Anterior cingulate cortex (tissue), 58 donors: ENCODE data around the gene DEGS2.
"Not testable (repeated sequence)": the region's sequence is repeated elsewhere in the genome, so short reads cannot be mapped to it uniquely, and the experiment has no call there.

Experiments used
- DNase-seq, 58 donors: peaks; one replicate each; lab custom pipeline; 2025; lab: John Stamatoyannopoulos, UW

DEGS2 gene

GRCh38 chr14:100181876-100182551, 22.6 kb upstream of the DEGS2 start:
- DNase-seq: not testable (repeated sequence)

- DNase-seq: not testable (repeated sequence)
Measured at GRCh38 chr14:100180671-100181070, 21.2 kb upstream of the DEGS2 start.

- DNase-seq: no peak
Measured at GRCh38 chr14:100178691-100179090, 19.2 kb upstream of the DEGS2 start.

- DNase-seq: no peak
Measured at GRCh38 chr14:100176811-100177327, 17.4 kb upstream of the DEGS2 start.

GRCh38 chr14:100173353-100173752, 13.9 kb upstream of the DEGS2 start:
- no peak for DNase-seq

GRCh38 chr14:100172811-100173210, 13.4 kb upstream of the DEGS2 start:
- DNase-seq: no peak

GRCh38 chr14:100170880-100171279, 11.4 kb upstream of the DEGS2 start:
- DNase-seq: no peak

- DNase-seq: no peak
Measured at GRCh38 chr14:100168506-100168905, 9.1 kb upstream of the DEGS2 start.

- DNase-seq: no peak
Measured at GRCh38 chr14:100165831-100166440, 6.5 kb upstream of the DEGS2 start.

GRCh38 chr14:100165376-100165775, 5.9 kb upstream of the DEGS2 start:
- DNase-seq: no peak

- no peak for DNase-seq
Measured at GRCh38 chr14:100160534-100160916, 1.1 kb upstream of the DEGS2 start.

GRCh38 chr14:100159865-100160533, 554 bp upstream of the DEGS2 start:
- no peak for DNase-seq

GRCh38 chr14:100158566-100159093, 815 bp downstream of the DEGS2 start:
- no peak for DNase-seq

GRCh38 chr14:100157548-100158232, 1.8 kb downstream of the DEGS2 start:
- DNase-seq: not testable (repeated sequence)

GRCh38 chr14:100156776-100157175, 2.7 kb downstream of the DEGS2 start:
- no peak for DNase-seq

GRCh38 chr14:100155756-100156616, 3.5 kb downstream of the DEGS2 start:
- DNase-seq: no peak

GRCh38 chr14:100155049-100155621, 4.3 kb downstream of the DEGS2 start:
- DNase-seq: no peak

GRCh38 chr14:100153560-100153959, 5.9 kb downstream of the DEGS2 start:
- DNase-seq: no peak

GRCh38 chr14:100152091-100152490, 7.4 kb downstream of the DEGS2 start:
- DNase-seq: no peak
